ENCODE measurements around the gene MLH3. TPM values are rescaled to one million over a fixed set of nuclear protein-coding genes. Genes with fewer than 3 reads are reported as not detected.

Gene MLH3
- total and polyA plus RNA-seq, 10 of the 15 experiments (the other 5 are each of a cell fraction or from before 2014, with no cell fraction given) = 12.6 to 31.2 (median 19.6) TPM

- intact Hi-C loops (cut with micrococcal nuclease; ENCODE audit: unreplicated experiment) (no loop called here), in situ Hi-C loops (cut with MboI) (no loop called here)
- no peaks in the 10 kb centered on the region for H4K20me1 ChIP-seq (ENCODE audit: control insufficient read depth, insufficient read depth)
- no peaks in the 10 kb centered on the region for H3K27me3 ChIP-seq (replicated peaks in 1 of 2; ENCODE audit: control insufficient read depth in 2 of 2, insufficient read depth in 2 of 2, low read length in 1 of 2)
- ChIA-PET POLR2A (interaction anchor here (0.6 to 2.2 kb wide), 9 partner anchors 40 to 650 kb away, joined by 3 to 6 read pairs (median 3); partner anchors contain the start of gene ACYP1), RAD21 (ENCODE audit: unreplicated experiment) (interaction anchor here (0.8 to 2.6 kb wide), 5 partner anchors 56 to 68 kb away, joined by 3 to 12 read pairs (median 3); partner anchors contain the start of genes ACYP1 and ZC2HC1C), SMC1A (ENCODE audit: uncharacterized antibody, unreplicated experiment) (interaction anchor here (1.0 to 1.7 kb wide), 8 partner anchors 11 to 143 kb away, joined by 3 to 4 read pairs (median 3); partner anchors contain the start of gene ZC2HC1C), CTCF (interaction anchor here (0.5 to 3.2 kb wide), 11 partner anchors 9 to 299 kb away, joined by 3 to 20 read pairs (median 4); no protein-coding TSS in a partner anchor)
- WGBS (ENCODE audit: insufficient coverage, insufficient replicate concordance, low lambda C conversion rate, missing lambda C conversion rate) = 4% methylated on average over 18 of the region's 18 CpGs
- peak overlapping the region; percentile 88 for H3K4me2 ChIP-seq (ENCODE audit: control insufficient read depth, insufficient read depth)
- H3K4me3 ChIP-seq = peak overlapping the region; percentile 94
- H3K9ac ChIP-seq (ENCODE audit: control insufficient read depth, insufficient read depth, low read length) = peak overlapping the region; percentile 76
- FAIRE-seq = no peak
- peaks cover 5 to 15% of the 10 kb centered on the region in 2 experiments for H3K36me3 ChIP-seq (ENCODE audit: control insufficient read depth in 2 of 2, insufficient read depth in 2 of 2, low read length in 1 of 2)
- peaks cover 17% of the 10 kb centered on the region for H3K79me2 ChIP-seq (ENCODE audit: control insufficient read depth, insufficient read depth, low read length)
- peak overlapping the region; percentile 71 for H2AFZ ChIP-seq (ENCODE audit: control insufficient read depth, low read depth, low read length)
- peaks cover 4% of the 10 kb centered on the region for H3K4me1 ChIP-seq (ENCODE audit: control insufficient read depth, insufficient read depth, low read length)
- H3K9me3 ChIP-seq (replicated peaks; ENCODE audit: control insufficient read depth, insufficient read depth, low read length) = no peaks in the 10 kb centered on the region; the same call in 2 of the 3 replicates
- TSS peak; percentile 77 for BruUV-seq (replicated peaks)
- no peak for DNase-seq (ENCODE audit: low read depth, low spot score)
- peak overlapping the region; percentile 78 for H3K27ac ChIP-seq (ENCODE audit: control insufficient read depth, insufficient read depth)
- peak; percentile 2 for ATAC-seq
- TF ChIP-seq POU2F2 (IDR thresholded peaks at IDR 0.05; ENCODE audit: borderline replicate concordance, low read depth, low read length) (no peak), E2F8 (IDR thresholded peaks at IDR 0.05; ENCODE audit: low read depth, partially characterized antibody) (no peak), NBN (IDR thresholded peaks at IDR 0.05) (no peak), MTA3 (IDR thresholded peaks at IDR 0.05; ENCODE audit: borderline replicate concordance, low read length) (no peak), EGR1 (IDR thresholded peaks at IDR 0.05; ENCODE audit: borderline replicate concordance in 1 of 2, low read depth in 2 of 2, low read length in 2 of 2) (no peak), ZBED1 (IDR thresholded peaks at IDR 0.05; ENCODE audit: borderline replicate concordance) (no peak), KAT2A (conservative IDR thresholded peaks at IDR 0.05; ENCODE audit: control insufficient read depth, low read depth, low read length) (no peak), FOXM1 (IDR thresholded peaks at IDR 0.05; ENCODE audit: low read depth, low read length) (no peak), IRF4 (IDR thresholded peaks at IDR 0.05; ENCODE audit: low read depth, low read length) (no peak), BMI1 (IDR thresholded peaks at IDR 0.05; ENCODE audit: borderline replicate concordance) (no peak), CEBPZ (IDR thresholded peaks at IDR 0.05; ENCODE audit: low read depth, low read length) (no peak), MEF2A (IDR thresholded peaks at IDR 0.05; ENCODE audit: insufficient read depth, low read depth, low read length) (no peak), RBBP5 (conservative IDR thresholded peaks at IDR 0.05) (no peak), BRCA1 (IDR thresholded peaks at IDR 0.05; ENCODE audit: low read depth, low read length) (no peak)
Observed at GRCh38 chr14:75003250-75004027, 47.8 kb downstream of the MLH3 start.
